HUES64 (cell line): ENCODE data around the gene DEUP1. TPM values are rescaled to one million over a fixed set of nuclear protein-coding genes. Genes with fewer than 3 reads are reported as not detected.

Source experiments
- H3K27ac ChIP-seq: 2 replicates; pipeline ENCODE4 v1.7.0; 2013; ENCODE audit warnings: low read depth, low read length, inconsistent platforms
- H3K27me3 ChIP-seq: 2 replicates; pipeline ENCODE4 v1.6.1; 2013; ENCODE audit warnings: mild to moderate bottlenecking, low read length; ENCODE audit not compliant: insufficient read depth
- H3K36me3 ChIP-seq: 2 replicates; pipeline ENCODE4 v1.6.1; 2013; ENCODE audit warnings: mild to moderate bottlenecking, low read length; ENCODE audit not compliant: insufficient read depth
- H3K4me1 ChIP-seq: 2 replicates; pipeline ENCODE4 v1.6.1; 2013; ENCODE audit warnings: mild to moderate bottlenecking, low read length, moderate library complexity; ENCODE audit not compliant: insufficient read depth
- H3K4me3 ChIP-seq: 2 replicates; pipeline ENCODE4 v1.5.1; 2013; ENCODE audit warnings: mild to moderate bottlenecking, low read length, moderate library complexity
- H3K9ac ChIP-seq: 2 replicates; pipeline ENCODE4 v1.6.1; 2013; ENCODE audit warnings: mild to moderate bottlenecking, low read depth, low read length
- H3K9me3 ChIP-seq: 2 replicates; pipeline ENCODE4 v1.6.1; 2013; ENCODE audit warnings: low read depth, low read length; ENCODE audit not compliant: insufficient read depth
- WGBS: fragments of 150-250, 120-280 bp; methylation state at CpG from one replicate; pipeline ENCODE4 v1.1.7; 2013; ENCODE audit warnings: missing lambda C conversion rate; 5-methylcytosine and 5-hydroxymethylcytosine counted together
- polyA plus RNA-seq, 2 experiments: library from polyadenylated mRNA; stranded (reverse); fragments of 50-300 nt; gene quantifications; one replicate each; pipeline ENCODE4 v1.2.3, GENCODE V29; 2013

DEUP1 gene, protein sequence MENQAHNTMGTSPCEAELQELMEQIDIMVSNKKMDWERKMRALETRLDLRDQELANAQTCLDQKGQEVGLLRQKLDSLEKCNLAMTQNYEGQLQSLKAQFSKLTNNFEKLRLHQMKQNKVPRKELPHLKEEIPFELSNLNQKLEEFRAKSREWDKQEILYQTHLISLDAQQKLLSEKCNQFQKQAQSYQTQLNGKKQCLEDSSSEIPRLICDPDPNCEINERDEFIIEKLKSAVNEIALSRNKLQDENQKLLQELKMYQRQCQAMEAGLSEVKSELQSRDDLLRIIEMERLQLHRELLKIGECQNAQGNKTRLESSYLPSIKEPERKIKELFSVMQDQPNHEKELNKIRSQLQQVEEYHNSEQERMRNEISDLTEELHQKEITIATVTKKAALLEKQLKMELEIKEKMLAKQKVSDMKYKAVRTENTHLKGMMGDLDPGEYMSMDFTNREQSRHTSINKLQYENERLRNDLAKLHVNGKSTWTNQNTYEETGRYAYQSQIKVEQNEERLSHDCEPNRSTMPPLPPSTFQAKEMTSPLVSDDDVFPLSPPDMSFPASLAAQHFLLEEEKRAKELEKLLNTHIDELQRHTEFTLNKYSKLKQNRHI
- 0.30 TPM for polyA plus RNA-seq (2013, experiment 1 of 2)
- polyA plus RNA-seq (2013, experiment 2 of 2) = 0.38 TPM

DNA sequence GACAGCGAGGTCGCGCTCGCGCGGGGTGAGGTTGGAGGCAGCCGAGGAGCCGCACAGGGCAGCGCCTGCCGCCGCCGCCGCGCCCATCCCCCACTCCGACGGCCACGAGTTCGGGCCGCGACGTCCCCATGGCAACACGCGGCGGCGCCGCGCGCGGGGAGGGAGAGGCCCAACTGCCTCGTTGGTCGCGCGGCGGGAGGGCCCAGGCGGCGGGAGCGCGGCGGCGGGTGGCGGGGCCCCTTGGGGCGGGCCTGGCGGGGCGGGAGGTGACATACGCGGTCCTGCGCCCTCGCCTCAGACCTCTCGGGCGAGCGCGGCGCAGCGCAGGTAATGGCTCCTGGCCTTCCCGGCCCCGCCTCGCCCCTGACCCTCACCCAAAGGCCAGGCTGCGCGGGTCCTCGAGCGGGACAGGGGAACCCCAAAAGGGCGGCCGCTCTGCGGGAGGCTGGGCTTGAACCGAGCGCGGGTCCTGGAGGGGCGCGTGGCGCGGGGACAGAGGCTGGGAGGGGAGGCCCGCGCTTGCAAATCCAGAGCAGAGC lies at the start of gene DEUP1:
TSS of gene DEUP1 (plus strand) at position 297 of the 539 bp plus-strand sequence. CDS start 1,518 bp downstream, outside the sequence.
- peak within 1 kb of the TSS; percentile 62 for H3K4me3 ChIP-seq

DNA sequence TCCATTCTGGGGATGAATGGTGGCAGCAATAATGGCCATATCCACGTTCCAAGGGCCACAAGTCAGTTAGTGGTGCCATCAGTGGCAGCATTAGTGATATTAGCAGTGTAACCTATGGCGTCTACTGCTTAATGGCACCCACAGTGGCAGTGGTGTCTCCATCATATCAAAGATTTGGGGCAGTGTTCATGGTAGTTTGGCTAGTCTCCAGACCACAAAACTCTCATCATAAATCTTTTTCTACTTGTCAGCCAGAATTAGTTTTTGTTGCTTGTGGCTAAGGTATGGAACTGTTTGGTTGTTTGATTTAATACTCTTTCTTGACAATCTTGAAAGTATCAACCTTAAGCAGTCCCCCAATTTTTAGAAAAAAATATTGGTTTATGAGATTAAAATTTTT lies 45.1 kb upstream of the DEUP1 start:
- no peaks in the 10 kb centered on the region for H3K9me3 ChIP-seq
- H3K4me1 ChIP-seq = no peaks in the 10 kb centered on the region
- no peak overlapping the region for H3K9ac ChIP-seq
- 94% methylated on average over 2 of the region's 2 CpGs for WGBS
- no peaks in the 10 kb centered on the region for H3K27me3 ChIP-seq
- no peaks in the 10 kb centered on the region for H3K36me3 ChIP-seq
- H3K4me3 ChIP-seq = no peak overlapping the region
- no peak overlapping the region for H3K27ac ChIP-seq

More for the DNA sequence above, at the start of gene DEUP1:
- H3K36me3 ChIP-seq = no peaks in the 10 kb centered on the region
- 4% methylated on average over 73 of the region's 73 CpGs for WGBS
- H3K4me1 ChIP-seq = no peaks in the 10 kb centered on the region
- peaks cover 32% of the 10 kb centered on the region for H3K27me3 ChIP-seq
- H3K27ac ChIP-seq = no peak within 1 kb of the TSS
- no peaks in the 10 kb centered on the region for H3K9me3 ChIP-seq
- 0 out of 2 replicates have a peak within 1 kb of the TSS, but pooled peaks have one; percentile 20 for H3K9ac ChIP-seq

DNA sequence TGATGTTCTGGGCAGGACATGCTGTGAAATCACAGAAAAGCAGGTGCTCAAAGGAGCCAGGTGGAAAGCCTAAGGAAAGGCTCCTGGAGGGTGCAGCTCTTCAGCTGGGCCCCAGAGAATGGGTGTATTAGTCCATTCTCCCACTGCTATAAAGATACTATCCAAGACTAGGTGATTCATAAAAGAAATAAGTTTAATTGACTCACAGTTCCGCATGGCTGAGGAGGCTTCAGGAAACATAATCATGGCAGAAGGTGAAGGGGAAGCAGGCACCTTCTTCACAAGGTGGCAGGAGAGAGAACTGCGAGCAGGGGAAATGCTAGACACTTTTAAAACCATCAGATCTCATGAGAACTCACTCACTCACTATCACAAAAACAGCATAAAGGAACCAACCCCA lies 43.1 kb upstream of the DEUP1 start:
- no peak overlapping the region for H3K4me3 ChIP-seq
- no peaks in the 10 kb centered on the region for H3K27me3 ChIP-seq
- WGBS = 93% methylated on average over 2 of the region's 2 CpGs
- no peak overlapping the region for H3K9ac ChIP-seq
- H3K27ac ChIP-seq = no peak overlapping the region
- H3K9me3 ChIP-seq = no peaks in the 10 kb centered on the region
- no peaks in the 10 kb centered on the region for H3K36me3 ChIP-seq
- no peaks in the 10 kb centered on the region for H3K4me1 ChIP-seq

DNA sequence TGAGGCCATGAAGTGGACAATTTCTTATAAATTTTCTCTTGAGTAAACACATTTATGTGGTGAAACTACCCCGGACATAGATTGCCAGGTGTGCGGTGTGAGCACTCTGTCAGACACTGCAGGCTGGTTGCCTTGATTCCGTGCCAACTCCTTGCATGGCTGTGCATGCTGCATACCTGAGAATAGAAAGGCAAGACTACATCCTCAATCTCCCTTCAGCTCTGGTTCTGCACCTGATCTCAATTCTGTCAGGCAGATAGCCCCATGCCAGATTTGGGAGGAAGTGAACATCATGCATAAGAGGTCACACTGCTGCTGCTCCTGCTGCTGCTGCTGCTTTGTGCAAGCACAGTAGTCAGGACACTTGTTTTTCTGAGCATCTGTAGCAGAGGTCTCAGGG lies 42.5 kb upstream of the DEUP1 start:
- Histone ChIP-seq H3K9ac (no peak overlapping the region), H3K27ac (no peak overlapping the region), H3K36me3 (no peaks in the 10 kb centered on the region), H3K4me3 (no peak overlapping the region), H3K27me3 (no peaks in the 10 kb centered on the region), H3K9me3 (no peaks in the 10 kb centered on the region), H3K4me1 (no peaks in the 10 kb centered on the region)
- WGBS = no CpG with 5 or more reads among the region's 3 CpGs

DNA sequence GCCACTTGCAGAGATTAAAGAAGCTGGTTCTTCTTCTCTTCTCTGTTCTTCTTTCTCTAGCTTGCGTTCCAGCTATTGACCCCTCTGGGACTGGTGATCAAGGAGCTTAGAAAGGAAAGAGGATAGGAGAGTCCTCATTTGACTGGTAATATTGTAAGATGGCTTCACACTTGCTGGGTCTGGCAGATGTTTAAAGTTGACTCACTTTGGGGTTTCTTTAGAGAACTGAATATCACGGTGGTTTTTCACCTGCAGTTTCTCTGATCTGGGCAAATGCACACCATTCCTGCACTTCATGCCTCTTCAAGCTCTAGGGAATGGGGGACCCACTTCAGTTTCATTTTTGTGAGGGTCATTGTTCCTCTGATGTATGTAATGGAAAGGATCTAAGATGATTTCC lies 41.8 kb upstream of the DEUP1 start:
- Histone ChIP-seq H3K27ac (no peak overlapping the region), H3K9me3 (no peaks in the 10 kb centered on the region), H3K36me3 (no peaks in the 10 kb centered on the region), H3K4me3 (no peak overlapping the region), H3K27me3 (no peaks in the 10 kb centered on the region), H3K9ac (no peak overlapping the region), H3K4me1 (no peaks in the 10 kb centered on the region)
- WGBS = 71% methylated on average over 1 of the region's 2 CpGs

DNA sequence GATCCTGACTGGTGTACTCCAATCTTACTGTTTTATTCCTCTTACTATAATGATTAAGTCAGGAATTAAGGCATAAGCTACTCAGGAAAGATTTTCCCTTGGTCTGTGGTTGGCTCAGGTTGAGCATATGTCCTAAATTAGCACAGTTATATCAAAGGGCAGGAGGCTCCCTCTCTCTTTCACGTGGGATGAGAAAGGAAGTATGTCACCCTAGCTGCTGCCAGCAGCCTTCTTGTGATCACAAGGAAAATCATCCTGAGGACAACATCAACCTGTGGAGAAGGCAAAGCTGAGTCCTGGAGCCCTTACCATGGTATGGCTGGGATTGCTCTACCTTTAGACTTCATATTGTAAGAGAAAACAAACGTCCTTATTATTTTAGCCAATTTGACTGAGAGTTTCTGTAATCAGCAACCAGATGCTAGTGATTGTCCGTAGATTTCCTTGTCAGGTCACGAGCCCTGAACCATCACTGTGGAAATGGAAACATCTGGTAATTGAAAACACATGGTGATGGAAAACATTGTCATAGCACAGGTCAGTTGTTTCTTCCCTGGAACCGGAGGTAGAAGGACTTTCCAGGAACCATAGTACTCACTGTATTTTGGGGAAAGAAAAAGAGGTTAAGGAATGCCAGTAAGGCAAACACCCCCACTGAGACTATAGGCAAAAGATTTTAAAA lies 40.6 kb upstream of the DEUP1 start:
- 72% methylated on average over 5 of the region's 5 CpGs for WGBS
- Histone ChIP-seq H3K9me3 (no peaks in the 10 kb centered on the region), H3K4me3 (no peak overlapping the region), H3K27ac (no peak overlapping the region), H3K27me3 (no peaks in the 10 kb centered on the region), H3K36me3 (no peaks in the 10 kb centered on the region), H3K4me1 (no peaks in the 10 kb centered on the region), H3K9ac (no peak overlapping the region)

DNA sequence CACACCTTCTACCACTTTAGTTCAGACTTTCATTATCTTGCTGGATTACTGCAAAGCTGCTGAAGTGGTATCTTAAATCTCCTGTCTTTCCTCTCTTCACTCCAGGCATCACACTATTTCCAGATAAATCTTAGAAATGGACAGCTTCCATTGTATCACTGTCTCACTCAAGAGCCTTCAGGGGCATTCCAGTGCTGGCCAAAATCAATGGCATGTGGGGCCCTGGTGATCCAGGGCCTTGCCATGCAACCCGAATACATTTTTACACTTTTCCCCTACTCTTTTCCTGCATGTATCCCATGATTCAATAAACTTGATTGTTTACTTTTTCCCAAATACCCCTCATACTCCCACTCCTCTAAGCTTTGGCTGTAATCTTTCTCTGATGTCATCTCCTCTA lies 39.4 kb upstream of the DEUP1 start:
- no peak overlapping the region for H3K4me3 ChIP-seq
- H3K36me3 ChIP-seq = no peaks in the 10 kb centered on the region
- H3K27ac ChIP-seq = no peak overlapping the region
- H3K4me1 ChIP-seq = peaks cover 9% of the 10 kb centered on the region
- H3K9ac ChIP-seq = no peak overlapping the region
- H3K9me3 ChIP-seq = no peaks in the 10 kb centered on the region
- 83% methylated on average over 1 of the region's 1 CpG for WGBS
- H3K27me3 ChIP-seq = no peaks in the 10 kb centered on the region

DNA sequence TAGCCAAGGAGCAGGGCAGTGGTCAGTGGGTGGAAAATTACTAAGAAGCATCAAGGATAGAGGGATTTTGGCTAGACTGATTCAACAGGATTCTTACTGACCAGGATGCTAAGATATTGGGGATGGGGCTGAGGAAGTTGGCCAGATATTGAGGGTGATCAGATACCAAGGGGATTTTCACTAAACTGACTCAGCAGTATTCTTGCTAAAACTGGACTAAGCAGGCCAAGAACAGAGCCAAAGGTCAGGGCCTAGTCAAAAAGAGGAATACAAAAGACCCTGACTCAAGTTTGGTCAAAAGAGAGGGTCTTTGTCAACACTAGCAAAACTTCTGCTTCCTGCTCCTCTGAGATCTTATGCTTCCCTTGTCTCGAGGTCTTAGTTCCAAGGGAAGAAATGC lies 38.6 kb upstream of the DEUP1 start:
- Histone ChIP-seq H3K4me1 (peaks cover 10% of the 10 kb centered on the region), H3K9ac (no peak overlapping the region), H3K27me3 (no peaks in the 10 kb centered on the region), H3K4me3 (no peak overlapping the region), H3K36me3 (no peaks in the 10 kb centered on the region), H3K9me3 (no peaks in the 10 kb centered on the region), H3K27ac (no peak overlapping the region)
- 100% methylated on average over 1 of the region's 1 CpG for WGBS

DNA sequence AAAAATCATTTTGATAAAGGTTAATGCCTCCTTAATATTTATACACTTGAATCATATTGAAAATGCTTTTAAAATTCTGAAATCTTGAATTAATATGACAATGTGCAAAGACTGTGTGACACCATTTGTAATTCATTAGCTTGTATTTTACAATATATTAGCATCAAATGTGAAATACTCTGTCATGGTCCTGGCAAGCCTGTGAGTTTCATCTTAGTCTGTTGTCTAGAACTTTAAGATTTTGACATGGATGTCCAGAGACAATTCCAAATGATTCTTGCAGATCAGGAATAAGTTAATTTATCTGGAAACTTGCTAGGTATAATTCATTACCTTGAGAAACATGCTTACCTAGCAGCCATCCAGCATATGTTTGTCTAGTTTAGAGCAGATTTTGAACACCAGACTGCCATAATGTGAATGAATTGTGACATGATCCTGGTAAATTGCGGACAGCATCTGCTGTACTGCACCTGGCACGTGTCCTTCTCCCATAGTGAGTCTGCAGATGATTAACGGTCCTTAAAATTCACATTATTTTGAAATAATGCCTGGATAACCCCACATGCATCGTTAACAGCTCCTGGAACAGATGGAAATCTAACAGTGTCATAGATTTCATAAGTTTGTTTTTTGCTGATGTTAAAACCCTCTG lies 34.5 kb upstream of the DEUP1 start:
- Histone ChIP-seq H3K27ac (no peak overlapping the region), H3K9ac (no peak overlapping the region), H3K9me3 (no peaks in the 10 kb centered on the region), H3K4me1 (peaks cover 10% of the 10 kb centered on the region), H3K36me3 (no peaks in the 10 kb centered on the region), H3K4me3 (no peak overlapping the region), H3K27me3 (no peaks in the 10 kb centered on the region)
- 93% methylated on average over 4 of the region's 4 CpGs for WGBS

DNA sequence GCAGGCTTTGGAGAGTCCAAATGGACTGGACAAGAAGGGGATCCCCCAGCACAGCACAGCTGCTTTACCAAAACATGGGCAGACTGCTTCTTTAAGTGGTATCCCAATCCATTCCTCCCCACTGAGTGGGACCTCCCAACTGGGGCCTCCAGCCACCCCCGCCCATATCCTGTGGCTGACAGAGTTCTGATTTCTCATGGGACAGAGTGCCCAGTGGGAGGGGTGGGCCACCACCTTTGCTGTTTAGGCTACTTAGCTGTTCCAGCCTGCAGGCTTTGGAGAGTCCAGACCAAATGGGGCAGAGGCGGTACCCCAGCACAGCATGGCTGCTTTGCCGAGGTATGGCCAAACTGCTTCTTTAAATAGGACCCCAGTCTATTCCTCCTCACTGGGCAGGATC lies 26.9 kb upstream of the DEUP1 start:
- Histone ChIP-seq H3K9me3 (peaks cover 7% of the 10 kb centered on the region; the same call in 1 of the 2 replicates), H3K36me3 (no peaks in the 10 kb centered on the region), H3K27me3 (no peaks in the 10 kb centered on the region), H3K9ac (no peak overlapping the region), H3K4me3 (no peak overlapping the region), H3K27ac (no peak overlapping the region), H3K4me1 (no peaks in the 10 kb centered on the region)
- 93% methylated on average over 3 of the region's 3 CpGs for WGBS
